Activated naive CD4-positive, alpha-beta T cell treated with anti-CD3 and anti-CD28 coated beads, Interleukin-2, amount 50 U/mL, for 24 hours (primary cell): Measurements from ENCODE around the gene BTBD17.

ENCODE experiments used
- H3K27ac Mint-ChIP-seq: one replicate; pipeline ENCODE4 v1.8.0; 2021; ENCODE audit warnings: mild to moderate bottlenecking, mixed read lengths
- H3K27me3 Mint-ChIP-seq: one replicate; pipeline ENCODE4 v1.8.0; 2021; ENCODE audit warnings: mixed read lengths
- H3K36me3 Mint-ChIP-seq: one replicate; pipeline ENCODE4 v1.8.0; 2021; ENCODE audit warnings: mixed read lengths
- H3K4me1 Mint-ChIP-seq: one replicate; pipeline ENCODE4 v1.8.0; 2021; ENCODE audit warnings: mixed read lengths
- H3K4me3 Mint-ChIP-seq: one replicate; pipeline ENCODE4 v1.8.0; 2021; ENCODE audit warnings: mild to moderate bottlenecking, mixed read lengths
- H3K9me3 Mint-ChIP-seq: one replicate; pipeline ENCODE4 v1.8.0; 2021; ENCODE audit warnings: mixed read lengths

BTBD17 gene

GRCh38 chr17:74391771-74392170 is 30.1 kb upstream of the BTBD17 start:
- H3K4me1 Mint-ChIP-seq, result no peaks in the 10 kb centered on the region
- no peak overlapping the region for H3K27ac Mint-ChIP-seq
- no peaks in the 10 kb centered on the region for H3K27me3 Mint-ChIP-seq
- no peak overlapping the region for H3K4me3 Mint-ChIP-seq
- no peaks in the 10 kb centered on the region for H3K36me3 Mint-ChIP-seq
- H3K9me3 Mint-ChIP-seq, result no peaks in the 10 kb centered on the region

GRCh38 chr17:74390680-74391653 is 29.3 kb upstream of the BTBD17 start:
- H3K36me3 Mint-ChIP-seq, result no peaks in the 10 kb centered on the region
- no peak overlapping the region for H3K4me3 Mint-ChIP-seq
- H3K27me3 Mint-ChIP-seq, result no peaks in the 10 kb centered on the region
- no peak overlapping the region for H3K27ac Mint-ChIP-seq
- H3K4me1 Mint-ChIP-seq, result no peaks in the 10 kb centered on the region
- H3K9me3 Mint-ChIP-seq, result no peaks in the 10 kb centered on the region

- no peaks in the 10 kb centered on the region for H3K4me1 Mint-ChIP-seq
- H3K27ac Mint-ChIP-seq, result peak overlapping the region; percentile 73
- H3K4me3 Mint-ChIP-seq, result no peak overlapping the region
- no peaks in the 10 kb centered on the region for H3K36me3 Mint-ChIP-seq
- no peaks in the 10 kb centered on the region for H3K9me3 Mint-ChIP-seq
- H3K27me3 Mint-ChIP-seq, result no peaks in the 10 kb centered on the region
Measured at GRCh38 chr17:74389937-74390679, 28.4 kb upstream of the BTBD17 start.

- Mint-ChIP-seq H3K27me3 (no peaks in the 10 kb centered on the region), H3K36me3 (no peaks in the 10 kb centered on the region), H3K27ac (no peak overlapping the region), H3K4me3 (no peak overlapping the region), H3K9me3 (no peaks in the 10 kb centered on the region), H3K4me1 (no peaks in the 10 kb centered on the region)
Measured at GRCh38 chr17:74389084-74389753, 27.6 kb upstream of the BTBD17 start.

- H3K36me3 Mint-ChIP-seq, result no peaks in the 10 kb centered on the region
- no peak overlapping the region for H3K27ac Mint-ChIP-seq
- no peaks in the 10 kb centered on the region for H3K27me3 Mint-ChIP-seq
- no peak overlapping the region for H3K4me3 Mint-ChIP-seq
- H3K4me1 Mint-ChIP-seq, result no peaks in the 10 kb centered on the region
- H3K9me3 Mint-ChIP-seq, result no peaks in the 10 kb centered on the region
Measured at GRCh38 chr17:74387365-74388218, 25.9 kb upstream of the BTBD17 start.

GRCh38 chr17:74386386-74386785 is 24.7 kb upstream of the BTBD17 start:
- no peaks in the 10 kb centered on the region for H3K36me3 Mint-ChIP-seq
- no peak overlapping the region for H3K27ac Mint-ChIP-seq
- no peaks in the 10 kb centered on the region for H3K27me3 Mint-ChIP-seq
- H3K4me1 Mint-ChIP-seq, result no peaks in the 10 kb centered on the region
- H3K4me3 Mint-ChIP-seq, result no peak overlapping the region
- no peaks in the 10 kb centered on the region for H3K9me3 Mint-ChIP-seq

- H3K9me3 Mint-ChIP-seq, result no peaks in the 10 kb centered on the region
- H3K4me1 Mint-ChIP-seq, result no peaks in the 10 kb centered on the region
- H3K27me3 Mint-ChIP-seq, result no peaks in the 10 kb centered on the region
- no peak overlapping the region for H3K4me3 Mint-ChIP-seq
- peak overlapping the region; percentile 43 for H3K27ac Mint-ChIP-seq
- no peaks in the 10 kb centered on the region for H3K36me3 Mint-ChIP-seq
Measured at GRCh38 chr17:74385201-74385600, 23.5 kb upstream of the BTBD17 start.

GRCh38 chr17:74383141-74383540 is 21.5 kb upstream of the BTBD17 start:
- H3K27ac Mint-ChIP-seq, result no peak overlapping the region
- H3K27me3 Mint-ChIP-seq, result no peaks in the 10 kb centered on the region

GRCh38 chr17:74380959-74381808 is 19.5 kb upstream of the BTBD17 start:
- Mint-ChIP-seq H3K9me3 (no peaks in the 10 kb centered on the region), H3K36me3 (no peaks in the 10 kb centered on the region), H3K27ac (no peak overlapping the region), H3K4me1 (no peaks in the 10 kb centered on the region), H3K4me3 (no peak overlapping the region), H3K27me3 (no peaks in the 10 kb centered on the region)

More at GRCh38 chr17:74383141-74383540, 21.5 kb upstream of the BTBD17 start:
- Mint-ChIP-seq H3K9me3 (no peaks in the 10 kb centered on the region), H3K4me3 (no peak overlapping the region), H3K4me1 (no peaks in the 10 kb centered on the region), H3K36me3 (no peaks in the 10 kb centered on the region)

GRCh38 chr17:74380086-74380958 is 18.7 kb upstream of the BTBD17 start:
- H3K36me3 Mint-ChIP-seq, result no peaks in the 10 kb centered on the region
- no peaks in the 10 kb centered on the region for H3K9me3 Mint-ChIP-seq
- H3K4me1 Mint-ChIP-seq, result no peaks in the 10 kb centered on the region
- no peaks in the 10 kb centered on the region for H3K27me3 Mint-ChIP-seq
- no peak overlapping the region for H3K27ac Mint-ChIP-seq
- H3K4me3 Mint-ChIP-seq, result no peak overlapping the region

- Mint-ChIP-seq H3K4me3 (no peak overlapping the region), H3K4me1 (no peaks in the 10 kb centered on the region), H3K9me3 (no peaks in the 10 kb centered on the region), H3K36me3 (no peaks in the 10 kb centered on the region), H3K27me3 (no peaks in the 10 kb centered on the region), H3K27ac (no peak overlapping the region)
Measured at GRCh38 chr17:74379495-74380085, 17.9 kb upstream of the BTBD17 start.

GRCh38 chr17:74374858-74375257 is 13.2 kb upstream of the BTBD17 start:
- Mint-ChIP-seq H3K27ac (no peak overlapping the region), H3K27me3 (no peaks in the 10 kb centered on the region), H3K9me3 (no peaks in the 10 kb centered on the region), H3K4me1 (no peaks in the 10 kb centered on the region), H3K36me3 (no peaks in the 10 kb centered on the region), H3K4me3 (no peak overlapping the region)

- Mint-ChIP-seq H3K27ac (no peak overlapping the region), H3K4me1 (peaks cover 6% of the 10 kb centered on the region), H3K36me3 (no peaks in the 10 kb centered on the region), H3K9me3 (no peaks in the 10 kb centered on the region), H3K27me3 (no peaks in the 10 kb centered on the region), H3K4me3 (no peak overlapping the region)
Measured at GRCh38 chr17:74373838-74374606, 12.4 kb upstream of the BTBD17 start.
